GM23338 (cell line): ENCODE data around the gene FNDC8. TPM values are rescaled to one million over a fixed set of nuclear protein-coding genes. Genes with fewer than 3 reads are reported as not detected.

ENCODE experiments used
- ATAC-seq: fragments of 200-7000 bp; cut with Tn5 transposase; 3 replicates; pipeline ENCODE4 v1.9.1; 2020
- DNase-seq: peaks from one replicate; pipeline ENCODE4 v3.0.0-alpha.2; 2015; ENCODE audit warnings: low spot score
- H2AFZ ChIP-seq: fragments of 200-600 bp; sonication (generic); 2 replicates; pipeline ENCODE4 v1.8.0; 2016; ENCODE audit warnings: antibody characterized with exemption, mild to moderate bottlenecking, moderate library complexity
- H3F3A ChIP-seq: fragments of 200-600 bp; sonication (generic); replicated peaks from 2 replicates; pipeline ENCODE4 v1.8.0; 2017; ENCODE audit warnings: antibody characterized with exemption, mixed run types, low read depth
- H3K27ac ChIP-seq: fragments of 200-600 bp; sonication (generic); 2 replicates; pipeline ENCODE4 v1.6.1; 2016; ENCODE audit warnings: low read depth
- H3K27me3 ChIP-seq: fragments of 200-600 bp; sonication (generic); 2 replicates; pipeline ENCODE4 v1.8.0; 2016; ENCODE audit warnings: mild to moderate bottlenecking, mixed run types, moderate library complexity; ENCODE audit not compliant: insufficient read depth
- H3K36me3 ChIP-seq: fragments of 200-600 bp; sonication (generic); 2 replicates; pipeline ENCODE4 v1.8.0; 2016; ENCODE audit warnings: mild to moderate bottlenecking; ENCODE audit not compliant: insufficient read depth
- H3K4me1 ChIP-seq: fragments of 200-600 bp; sonication (generic); 2 replicates; pipeline ENCODE4 v1.8.0; 2016; ENCODE audit warnings: mild to moderate bottlenecking, moderate library complexity; ENCODE audit not compliant: insufficient read depth
- H3K4me2 ChIP-seq: fragments of 200-600 bp; sonication (generic); 2 replicates; pipeline ENCODE4 v1.7.1; 2017; ENCODE audit warnings: mixed run types
- H3K4me3 ChIP-seq: fragments of 200-600 bp; sonication (generic); 2 replicates; pipeline ENCODE4 v1.6.1; 2016; ENCODE audit warnings: mixed run types
- H3K79me2 ChIP-seq: fragments of 200-600 bp; sonication (generic); replicated peaks from 2 replicates; pipeline ENCODE4 v1.8.0; 2017; ENCODE audit warnings: mild to moderate bottlenecking; ENCODE audit not compliant: insufficient read depth
- H3K9me2 ChIP-seq: fragments of 200-600 bp; sonication (generic); 2 replicates; pipeline ENCODE4 v1.8.0; 2017; ENCODE audit not compliant: insufficient read depth
- H4K20me1 ChIP-seq: fragments of 200-600 bp; sonication (generic); replicated peaks from 2 replicates; pipeline ENCODE4 v1.8.0; 2017; ENCODE audit warnings: mild to moderate bottlenecking; ENCODE audit not compliant: insufficient read depth
- H3K27ac Mint-ChIP-seq: 2 replicates; pipeline ENCODE4 v1.8.0; 2020; ENCODE audit warnings: inconsistent platforms, mild to moderate bottlenecking, moderate library complexity, mixed read lengths
- H3K27me3 Mint-ChIP-seq: 3 replicates; pipeline ENCODE4 v1.8.0; 2022; ENCODE audit warnings: low read depth, mild to moderate bottlenecking, moderate library complexity, mixed read lengths, inconsistent platforms; ENCODE audit not compliant: insufficient read depth, poor library complexity
- H3K36me3 Mint-ChIP-seq: 3 replicates; pipeline ENCODE4 v1.8.0; 2021; ENCODE audit warnings: low read depth, mild to moderate bottlenecking, inconsistent platforms, moderate library complexity, mixed read lengths
- H3K4me1 Mint-ChIP-seq: 3 replicates; pipeline ENCODE4 v1.8.0; 2020; ENCODE audit warnings: mild to moderate bottlenecking, inconsistent platforms, mixed read lengths
- H3K4me3 Mint-ChIP-seq: 3 replicates; pipeline ENCODE4 v1.8.0; 2021; ENCODE audit warnings: moderate library complexity, mild to moderate bottlenecking, inconsistent platforms, mixed read lengths
- H3K9me3 Mint-ChIP-seq: 3 replicates; pipeline ENCODE4 v1.8.0; 2020; ENCODE audit warnings: moderate library complexity, mild to moderate bottlenecking, inconsistent platforms, mixed read lengths
- CREB1 ChIP-seq: fragments of 250-450 bp; sonication (Bioruptor Pico); IDR thresholded peaks from 2 replicates; pipeline ENCODE4 v1.5.0; 2020; ENCODE audit warnings: low read depth, mild to moderate bottlenecking, moderate library complexity
- CTCF ChIP-seq, 2 experiments: fragments of 200-600 bp in 1 of 2; sonication (generic) in 1 of 2; conservative IDR thresholded peaks; 2 replicates each; pipeline versions ENCODE4 v1.5.1 to v1.6.1; 2016 to 2017; ENCODE audit warnings: antibody characterized with exemption in 2 of 2, low read depth in 2 of 2, mild to moderate bottlenecking in 2 of 2, moderate library complexity in 1 of 2
- ETS1 ChIP-seq: IDR thresholded peaks from 2 replicates; pipeline ENCODE4 v1.6.1; 2016; ENCODE audit warnings: antibody characterized with exemption
- EZH2 ChIP-seq: fragments of 200-600 bp; sonication (generic); IDR thresholded peaks from one replicate; pipeline ENCODE4 v1.8.0; 2017; ENCODE audit warnings: antibody characterized with exemption, mild to moderate bottlenecking, low read depth; ENCODE audit not compliant: unreplicated experiment
- EZH2phosphoT487 ChIP-seq: fragments of 200-600 bp; sonication (generic); IDR thresholded peaks from one replicate; pipeline ENCODE4 v1.8.1; 2018; ENCODE audit warnings: antibody characterized with exemption; ENCODE audit not compliant: unreplicated experiment
- JUNB ChIP-seq: IDR thresholded peaks from one replicate; pipeline ENCODE4 v1.6.1; 2016; ENCODE audit warnings: antibody characterized with exemption; ENCODE audit not compliant: unreplicated experiment
- NANOG ChIP-seq: IDR thresholded peaks from 2 replicates; pipeline ENCODE4 v1.6.1; 2016; ENCODE audit warnings: antibody characterized with exemption, borderline replicate concordance
- POLR2AphosphoS5 ChIP-seq: IDR thresholded peaks from 2 replicates; pipeline ENCODE4 v1.6.1; 2016; ENCODE audit warnings: antibody characterized with exemption, low read depth
- REST ChIP-seq: IDR thresholded peaks from one replicate; pipeline ENCODE4 v1.6.1; 2018; ENCODE audit warnings: antibody characterized with exemption; ENCODE audit not compliant: unreplicated experiment
- STAT1 ChIP-seq: IDR thresholded peaks from one replicate; pipeline ENCODE4 v1.6.1; 2016; ENCODE audit warnings: antibody characterized with exemption; ENCODE audit not compliant: unreplicated experiment
- ZNF114 ChIP-seq: fragments of 250-450 bp; sonication (Bioruptor Pico); IDR thresholded peaks from 2 replicates; pipeline ENCODE4 v1.5.0; 2020; ENCODE audit warnings: mild to moderate bottlenecking, moderate library complexity
- ZNF331 ChIP-seq: fragments of 250-450 bp; sonication (Bioruptor Pico); IDR thresholded peaks from 2 replicates; pipeline ENCODE4 v1.5.0; 2020; ENCODE audit warnings: low read depth, mild to moderate bottlenecking, moderate library complexity
- ZNF462 ChIP-seq: fragments of 250-450 bp; sonication (Bioruptor Pico); IDR thresholded peaks from 2 replicates; pipeline ENCODE4 v1.5.0; 2020; ENCODE audit warnings: mild to moderate bottlenecking, moderate library complexity
- polyA plus RNA-seq: library from polyadenylated mRNA; unstranded; fragments of >200 nt; fragmentation: Nextera tagmentation; extraction: Ambion mirVana; gene quantifications from 2 replicates; pipeline ENCODE4 v1.2.1, GENCODE V29; 2016
- total RNA-seq: library from RNA; depleted of rRNA; stranded (reverse); fragments of >200 nt; shearing (Covaris generic); gene quantifications from 2 replicates; pipeline ENCODE4 v1.2.3, GENCODE V29; 2014

FNDC8 gene
- total and polyA plus RNA-seq, 2 experiments from 2014 or later = not detected

GRCh38 chr17:35164716-35165115, 43.3 kb downstream of the FNDC8 start (continued):
- no peak for TF ChIP-seq EZH2phosphoT487
- TF ChIP-seq ZNF331 (CRISPR knock-in tag) = no peak

GRCh38 chr17:35166526-35166925, 45.1 kb downstream of the FNDC8 start:
- no peaks in the 10 kb centered on the region for H4K20me1 ChIP-seq
- H3K4me3 ChIP-seq = no peak overlapping the region
- no peaks in the 10 kb centered on the region for H3K79me2 ChIP-seq
- no peak overlapping the region for H3K4me2 ChIP-seq
- H3K9me2 ChIP-seq = no peaks in the 10 kb centered on the region
- no peaks in the 10 kb centered on the region for H3K27me3 ChIP-seq
- no peak overlapping the region for H3K27ac ChIP-seq
- no peaks in the 10 kb centered on the region for H3K36me3 ChIP-seq
- H3F3A ChIP-seq = no peaks in the 10 kb centered on the region
- ATAC-seq (no peak), DNase-seq (no peak)
- H3K9me3 Mint-ChIP-seq = no peaks in the 10 kb centered on the region
- H2AFZ ChIP-seq = no peak overlapping the region
- no peaks in the 10 kb centered on the region for H3K36me3 Mint-ChIP-seq
- peaks cover 12% of the 10 kb centered on the region for H3K27me3 Mint-ChIP-seq
- H3K4me1 Mint-ChIP-seq = peaks cover 4% of the 10 kb centered on the region; the same call in 2 of the 3 replicates
- no peak overlapping the region for H3K4me3 Mint-ChIP-seq
- no peak for TF ChIP-seq STAT1
- TF ChIP-seq EZH2 = no peak
- TF ChIP-seq ETS1 = no peak
- TF ChIP-seq POLR2AphosphoS5 = no peak
- TF ChIP-seq ZNF462 = no peak
- TF ChIP-seq CREB1 (CRISPR knock-in tag) = no peak
- no peak for TF ChIP-seq NANOG
- no peak for TF ChIP-seq EZH2phosphoT487
- TF ChIP-seq ZNF331 (CRISPR knock-in tag) = no peak
- TF ChIP-seq CTCF (conservative IDR thresholded peaks at IDR 0.05; ENCODE audit: low read depth in 2 of 2) = no peak
- TF ChIP-seq JUNB = no peak
- no peak for TF ChIP-seq ZNF114
- no peak for TF ChIP-seq REST
- H3K4me1 ChIP-seq = peaks cover 2% of the 10 kb centered on the region; the same call in 1 of the 2 replicates
- H3K27ac Mint-ChIP-seq = no peak overlapping the region
